ENCODE results near the gene RIT2.

GRCh38 chr18:42860548-42860947, 254.9 kb downstream of the RIT2 start:
- TF ChIP-seq, protein P1, sequence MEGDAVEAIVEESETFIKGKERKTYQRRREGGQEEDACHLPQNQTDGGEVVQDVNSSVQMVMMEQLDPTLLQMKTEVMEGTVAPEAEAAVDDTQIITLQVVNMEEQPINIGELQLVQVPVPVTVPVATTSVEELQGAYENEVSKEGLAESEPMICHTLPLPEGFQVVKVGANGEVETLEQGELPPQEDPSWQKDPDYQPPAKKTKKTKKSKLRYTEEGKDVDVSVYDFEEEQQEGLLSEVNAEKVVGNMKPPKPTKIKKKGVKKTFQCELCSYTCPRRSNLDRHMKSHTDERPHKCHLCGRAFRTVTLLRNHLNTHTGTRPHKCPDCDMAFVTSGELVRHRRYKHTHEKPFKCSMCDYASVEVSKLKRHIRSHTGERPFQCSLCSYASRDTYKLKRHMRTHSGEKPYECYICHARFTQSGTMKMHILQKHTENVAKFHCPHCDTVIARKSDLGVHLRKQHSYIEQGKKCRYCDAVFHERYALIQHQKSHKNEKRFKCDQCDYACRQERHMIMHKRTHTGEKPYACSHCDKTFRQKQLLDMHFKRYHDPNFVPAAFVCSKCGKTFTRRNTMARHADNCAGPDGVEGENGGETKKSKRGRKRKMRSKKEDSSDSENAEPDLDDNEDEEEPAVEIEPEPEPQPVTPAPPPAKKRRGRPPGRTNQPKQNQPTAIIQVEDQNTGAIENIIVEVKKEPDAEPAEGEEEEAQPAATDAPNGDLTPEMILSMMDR (IDR thresholded peaks at IDR 0.05) = no peak
- TF ChIP-seq POLR2A (IDR thresholded peaks at IDR 0.05) = no peak

Data from heart left ventricle (tissue), 13 donors.